GM19240 (cell line): ENCODE measurements around the gene ALDH1A1.

Experiments used
- DNase-seq: peaks from one replicate; pipeline ENCODE4 v3.0.0; 2011; ENCODE audit warnings: low spot score; ENCODE audit not compliant: insufficient read length

The ALDH1A1 gene

GRCh38 chr9:72952914-72953313 lies at the start of gene ALDH1A1:
TSS of gene ALDH1A1 (minus strand) at chr9:72953053. CDS start at chr9:72953000, 53 bp downstream.
- no peak for DNase-seq

- DNase-seq, result no peak
These were observed 49.0 kb upstream of the ALDH1A1 start for GRCh38 chr9:73001860-73002259.

- no peak for DNase-seq
These were observed 45.5 kb upstream of the ALDH1A1 start for GRCh38 chr9:72998363-72998762.

- DNase-seq, result no peak
These were observed 44.6 kb upstream of the ALDH1A1 start for GRCh38 chr9:72997387-72997995.

- no peak for DNase-seq
These were observed 43.9 kb upstream of the ALDH1A1 start for GRCh38 chr9:72996684-72997314.

GRCh38 chr9:72996114-72996513 lies 43.3 kb upstream of the ALDH1A1 start:
- DNase-seq, result no peak

- no peak for DNase-seq
These were observed 42.5 kb upstream of the ALDH1A1 start for GRCh38 chr9:72995131-72996024.

GRCh38 chr9:72991772-72992171 lies 38.9 kb upstream of the ALDH1A1 start:
- DNase-seq, result no peak

GRCh38 chr9:72990397-72991182 lies 37.7 kb upstream of the ALDH1A1 start:
- DNase-seq, result no peak

GRCh38 chr9:72986522-72987116 lies 33.8 kb upstream of the ALDH1A1 start:
- no peak for DNase-seq

GRCh38 chr9:72985746-72986145 lies 32.9 kb upstream of the ALDH1A1 start:
- no peak for DNase-seq

GRCh38 chr9:72984991-72985390 lies 32.1 kb upstream of the ALDH1A1 start:
- DNase-seq, result no peak

- DNase-seq, result no peak
These were observed 31.5 kb upstream of the ALDH1A1 start for GRCh38 chr9:72984226-72984947.

GRCh38 chr9:72983512-72984225 lies 30.8 kb upstream of the ALDH1A1 start:
- DNase-seq, result no peak

GRCh38 chr9:72983056-72983455 lies 30.2 kb upstream of the ALDH1A1 start:
- no peak for DNase-seq

- DNase-seq, result no peak
These were observed 29.4 kb upstream of the ALDH1A1 start for GRCh38 chr9:72982146-72982799.

GRCh38 chr9:72981433-72981832 lies 28.6 kb upstream of the ALDH1A1 start:
- DNase-seq, result no peak

GRCh38 chr9:72980600-72981265 lies 27.9 kb upstream of the ALDH1A1 start:
- DNase-seq, result no peak

GRCh38 chr9:72980183-72980582 lies 27.3 kb upstream of the ALDH1A1 start:
- DNase-seq, result no peak
